Osteoblast (primary cell): Measurements from ENCODE around the gene HYAL1. TPM values are rescaled to one million over a fixed set of nuclear protein-coding genes. Genes with fewer than 3 reads are reported as not detected.
"Not testable (repeated sequence)": the region's sequence is repeated elsewhere in the genome, so short reads cannot be mapped to it uniquely, and the experiment has no call there.

Experiments
- DNase-seq: peaks from one replicate; pipeline ENCODE4 v3.0.0; 2011; ENCODE audit warnings: low spot score, mixed read lengths; ENCODE audit not compliant: insufficient read length; ENCODE audit errors: missing footprints
- H2AFZ ChIP-seq: 2 replicates; pipeline ENCODE4 v1.6.0; 2011; ENCODE audit warnings: mild to moderate bottlenecking, low read length
- H3K27ac ChIP-seq: 2 replicates; pipeline ENCODE4 v1.5.1; 2011; ENCODE audit warnings: mild to moderate bottlenecking, low read depth, low read length, moderate library complexity
- H3K27me3 ChIP-seq: 2 replicates; pipeline ENCODE4 v1.6.0; 2012; ENCODE audit warnings: mild to moderate bottlenecking, control low read depth, inconsistent platforms, low read length, moderate library complexity; ENCODE audit not compliant: insufficient read depth
- H3K36me3 ChIP-seq: 2 replicates; pipeline ENCODE4 v1.5.1; 2011; ENCODE audit warnings: mild to moderate bottlenecking, low read length, control low read depth, moderate library complexity; ENCODE audit not compliant: insufficient read depth
- H3K4me1 ChIP-seq: 2 replicates; pipeline ENCODE4 v1.5.1; 2011; ENCODE audit warnings: mild to moderate bottlenecking, low read length, control low read depth, moderate library complexity; ENCODE audit not compliant: insufficient read depth
- H3K4me2 ChIP-seq: 2 replicates; pipeline ENCODE4 v1.6.0; 2011; ENCODE audit warnings: mild to moderate bottlenecking, low read length; ENCODE audit not compliant: insufficient read depth
- H3K4me3 ChIP-seq: fragments of 200-600 bp; sonication (generic); 3 replicates; pipeline ENCODE4 v1.5.1; 2012; ENCODE audit warnings: mild to moderate bottlenecking, low read length, inconsistent platforms; ENCODE audit not compliant: insufficient read depth
- H3K79me2 ChIP-seq: 2 replicates; pipeline ENCODE4 v1.6.0; 2012; ENCODE audit warnings: mild to moderate bottlenecking, low read length, control low read depth, inconsistent platforms; ENCODE audit not compliant: insufficient read depth
- H3K9me3 ChIP-seq: 2 replicates; pipeline ENCODE4 v1.5.1; 2011; ENCODE audit warnings: low read depth, low read length, control low read depth
- H4K20me1 ChIP-seq: 2 replicates; pipeline ENCODE4 v1.6.0; 2012; ENCODE audit warnings: mild to moderate bottlenecking, low read length, control low read depth; ENCODE audit not compliant: insufficient read depth
- CTCF ChIP-seq: IDR thresholded peaks from 2 replicates; pipeline ENCODE4 v1.5.1; 2011; ENCODE audit warnings: mild to moderate bottlenecking, low read depth, low read length, moderate library complexity; ENCODE audit errors: extremely low read depth
- total RNA-seq: library from RNA; depleted of rRNA; stranded (reverse); fragments of >200 nt; gene quantifications from 2 replicates; pipeline ENCODE4 v1.2.3, GENCODE V29; 2012

HYAL1 gene
- total RNA-seq, 1 donor, result under 0.01 TPM

GRCh38 chr3:50286322-50287227, 16.8 kb downstream of the HYAL1 start:
- Histone ChIP-seq H3K27ac (no peak overlapping the region), H3K4me3 (no peak overlapping the region), H3K9me3 (no peaks in the 10 kb centered on the region), H3K36me3 (peaks cover 33% of the 10 kb centered on the region), H3K79me2 (peaks cover 18% of the 10 kb centered on the region), H3K27me3 (no peaks in the 10 kb centered on the region), H4K20me1 (no peaks in the 10 kb centered on the region), H3K4me2 (no peak overlapping the region), H2AFZ (no peak overlapping the region), H3K4me1 (peaks cover 6% of the 10 kb centered on the region)
- TF ChIP-seq CTCF, result no peak
- no peak for DNase-seq

GRCh38 chr3:50284121-50284520, 19.3 kb downstream of the HYAL1 start:
- DNase-seq, result not testable (repeated sequence)

GRCh38 chr3:50279255-50280016, 23.9 kb downstream of the HYAL1 start:
- no peak overlapping the region for H3K4me2 ChIP-seq
- H3K36me3 ChIP-seq, result no peaks in the 10 kb centered on the region
- no peak overlapping the region for H3K27ac ChIP-seq
- no peak overlapping the region for H2AFZ ChIP-seq
- H3K27me3 ChIP-seq, result no peaks in the 10 kb centered on the region
- H3K9me3 ChIP-seq, result no peaks in the 10 kb centered on the region
- H3K4me1 ChIP-seq, result no peaks in the 10 kb centered on the region
- DNase-seq, result no peak
- TF ChIP-seq CTCF, result no peak
- H3K79me2 ChIP-seq, result no peaks in the 10 kb centered on the region
- no peaks in the 10 kb centered on the region for H4K20me1 ChIP-seq
- no peak overlapping the region for H3K4me3 ChIP-seq

More at GRCh38 chr3:50284121-50284520, 19.3 kb downstream of the HYAL1 start:
- H4K20me1 ChIP-seq, H3K4me2 ChIP-seq, H3K79me2 ChIP-seq, H3K27me3 ChIP-seq, H3K4me1 ChIP-seq, H2AFZ ChIP-seq, H3K27ac ChIP-seq, H3K9me3 ChIP-seq, H3K4me3 ChIP-seq: not testable (repeated sequence)
- H3K36me3 ChIP-seq, result peaks cover 18% of the 10 kb centered on the region

GRCh38 chr3:50278880-50279224, 24.5 kb downstream of the HYAL1 start, which contains the start of gene LSMEM2:
LSMEM2 (plus strand) TSS chr3:50279087; CDS start chr3:50279114, 27 bp downstream.
- no peaks in the 10 kb centered on the region for H4K20me1 ChIP-seq
- H3K4me3 ChIP-seq, result no peak within 1 kb of the TSS
- H3K27me3 ChIP-seq, result no peaks in the 10 kb centered on the region
- H3K4me2 ChIP-seq, result no peak within 1 kb of the TSS
- H3K79me2 ChIP-seq, result no peaks in the 10 kb centered on the region
- no peak for TF ChIP-seq CTCF
- DNase-seq, result no peak
- no peak within 1 kb of the TSS for H3K27ac ChIP-seq
- H3K4me1 ChIP-seq, result no peaks in the 10 kb centered on the region
- H2AFZ ChIP-seq, result no peak within 1 kb of the TSS
- H3K9me3 ChIP-seq, result no peaks in the 10 kb centered on the region
- H3K36me3 ChIP-seq, result no peaks in the 10 kb centered on the region
